Activated CD8-positive, alpha-beta T cell treated with anti-CD3 and anti-CD28 coated beads for 36 hours (primary cell): ENCODE measurements around the gene DGKI. TPM values are rescaled to one million over a fixed set of nuclear protein-coding genes. Genes with fewer than 3 reads are reported as not detected.

ENCODE experiments used
- ATAC-seq: fragments of 200-7000 bp; cut with Tn5 transposase; one replicate; pipeline ENCODE4 v1.10.0; 2021; ENCODE audit warnings: mild to moderate bottlenecking, moderate library complexity
- CTCF ChIA-PET: fragments of 350-600 bp; sonication (Branson Sonifier 250); formaldehyde crosslinking; loops from one replicate; lab custom pipeline; 2021; ENCODE audit warnings: antibody characterized with exemption; lab: Charles Lee
- POLR2A ChIA-PET: fragments of 350-600 bp; sonication (Branson Sonifier 250); formaldehyde crosslinking; loops from one replicate; lab custom pipeline; 2021; ENCODE audit warnings: antibody characterized with exemption; lab: Charles Lee
- DNase-seq: peaks from one replicate; pipeline ENCODE4 v3.0.0-alpha.2; 2020
- H3K27ac Mint-ChIP-seq: one replicate; pipeline ENCODE4 v1.8.0; 2021; ENCODE audit warnings: mild to moderate bottlenecking, mixed read lengths
- H3K27me3 Mint-ChIP-seq: one replicate; pipeline ENCODE4 v1.8.0; 2021; ENCODE audit warnings: mixed read lengths
- H3K36me3 Mint-ChIP-seq: one replicate; pipeline ENCODE4 v1.8.0; 2021; ENCODE audit warnings: low read depth, mixed read lengths
- H3K4me1 Mint-ChIP-seq: one replicate; pipeline ENCODE4 v1.8.0; 2021; ENCODE audit warnings: low read depth, mixed read lengths
- H3K4me3 Mint-ChIP-seq: one replicate; pipeline ENCODE4 v1.8.0; 2021; ENCODE audit warnings: mild to moderate bottlenecking, moderate library complexity, mixed read lengths
- H3K9me3 Mint-ChIP-seq: one replicate; pipeline ENCODE4 v1.8.0; 2021; ENCODE audit warnings: mixed read lengths
- CTCF ChIP-seq: fragments of 200-600 bp; IDR thresholded peaks from one replicate; pipeline ENCODE4 v1.8.0; 2022; ENCODE audit warnings: antibody characterized with exemption, mild to moderate bottlenecking
- intact Hi-C: fragments of 100-400 bp; cut with micrococcal nuclease; formaldehyde crosslinking; loops from one replicate; pipeline ENCODE4 v1.10.0; 2022
- total RNA-seq, 2 experiments: library from RNA; stranded (reverse); gene quantifications; one replicate each; pipeline ENCODE4 v1.2.3, GENCODE V29; 2021

DGKI gene
- total RNA-seq, 2 experiments from 2014 or later, result 0.38 to 0.65 TPM

DNA sequence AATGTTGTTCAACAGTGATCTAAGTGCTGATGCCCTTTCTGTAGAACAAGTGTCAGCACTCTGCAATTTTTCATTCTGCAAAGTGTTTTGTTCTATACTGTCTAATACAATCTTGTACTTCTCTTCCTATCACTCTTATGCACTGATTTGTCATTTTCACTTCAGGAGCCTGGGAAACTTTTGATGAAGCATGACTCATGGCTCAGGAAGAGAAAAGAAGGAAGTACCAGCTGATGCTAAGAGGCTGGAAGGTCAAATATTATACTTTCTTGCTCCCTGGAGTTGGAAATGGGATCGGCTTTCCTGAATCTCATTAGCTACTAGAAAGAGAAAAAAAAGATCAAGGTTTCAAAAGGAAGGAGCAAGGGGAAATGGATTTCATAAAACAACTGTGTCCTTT, 45.8 kb downstream of the DGKI start:
- POLR2A ChIA-PET, result no interaction called here
- TF ChIP-seq CTCF, result no peak

DNA sequence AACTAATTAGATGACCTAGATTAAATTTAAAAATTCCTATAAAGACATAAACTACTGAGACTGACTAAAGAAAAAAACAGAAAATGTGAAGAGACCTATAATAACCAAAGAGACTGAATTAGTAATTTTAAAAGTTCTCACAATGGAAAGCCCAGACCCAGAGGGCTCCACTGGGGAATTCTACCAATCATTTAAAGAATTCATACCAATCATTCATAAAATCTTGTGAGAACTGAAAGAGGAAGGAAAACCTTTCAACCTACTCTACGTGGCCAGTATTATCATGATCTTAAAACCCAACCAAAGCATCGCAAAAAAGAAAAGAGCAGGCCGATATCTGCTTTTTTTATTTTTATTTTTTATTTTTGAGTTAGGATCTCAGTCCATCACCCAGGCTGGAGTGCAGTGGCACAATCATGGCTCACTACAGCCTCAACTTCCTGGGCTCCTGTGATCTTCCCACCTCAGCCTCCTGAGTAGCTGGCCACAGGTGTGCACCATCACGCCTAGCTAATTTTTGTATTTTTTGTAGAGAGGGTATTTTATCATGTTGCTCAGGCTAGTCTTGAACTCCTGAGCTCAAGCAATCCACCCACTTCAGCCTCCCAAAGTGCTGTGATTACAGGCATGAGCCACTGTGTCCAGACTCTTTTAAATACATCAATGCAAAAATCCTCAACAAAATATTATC, 48.6 kb downstream of the DGKI start:
- Mint-ChIP-seq H3K36me3 (no peaks in the 10 kb centered on the region), H3K4me1 (no peaks in the 10 kb centered on the region), H3K4me3 (no peak overlapping the region), H3K9me3 (no peaks in the 10 kb centered on the region), H3K27ac (no peak overlapping the region), H3K27me3 (peaks cover 13% of the 10 kb centered on the region)
- intact Hi-C loops, result no loop called here
- no peak for DNase-seq
- TF ChIP-seq CTCF, result no peak
- ChIA-PET CTCF (no interaction called here), POLR2A (no interaction called here)
- no peak for ATAC-seq

More for the DNA sequence above, 45.8 kb downstream of the DGKI start:
- Mint-ChIP-seq H3K27ac (no peak overlapping the region), H3K27me3 (peaks cover 8% of the 10 kb centered on the region), H3K4me1 (no peaks in the 10 kb centered on the region), H3K9me3 (no peaks in the 10 kb centered on the region), H3K36me3 (no peaks in the 10 kb centered on the region), H3K4me3 (no peak overlapping the region)
- ATAC-seq (no peak), DNase-seq (no peak)
- intact Hi-C loops, result no loop called here
- CTCF ChIA-PET, result no interaction called here

DNA sequence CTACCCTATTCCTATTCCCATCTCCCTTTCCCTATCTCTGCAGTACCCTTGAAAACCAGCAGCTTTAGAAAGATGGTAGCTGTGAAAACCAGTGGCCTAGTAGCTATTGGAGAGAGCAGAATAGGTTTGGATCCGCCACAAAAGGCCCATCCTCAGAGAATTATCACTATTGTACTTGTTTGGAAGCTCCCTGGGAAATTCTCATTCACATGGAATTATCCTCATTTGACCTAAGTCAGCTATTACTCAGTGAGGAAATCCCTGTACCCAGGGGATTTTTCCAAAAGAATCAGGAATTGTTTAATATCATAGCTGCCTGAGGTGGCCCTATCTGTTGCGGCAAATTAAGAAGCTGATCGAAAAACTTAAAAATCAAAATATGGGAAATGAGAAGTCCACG, 51.6 kb downstream of the DGKI start:
- DNase-seq (no peak), ATAC-seq (no peak)
- ChIA-PET POLR2A (no interaction called here), CTCF (no interaction called here)
- H3K27me3 Mint-ChIP-seq, result peaks cover 16% of the 10 kb centered on the region
- no peak overlapping the region for H3K4me3 Mint-ChIP-seq
- no peak overlapping the region for H3K27ac Mint-ChIP-seq
- intact Hi-C loops, result no loop called here
- H3K36me3 Mint-ChIP-seq, result no peaks in the 10 kb centered on the region
- no peaks in the 10 kb centered on the region for H3K4me1 Mint-ChIP-seq
- no peaks in the 10 kb centered on the region for H3K9me3 Mint-ChIP-seq
- TF ChIP-seq CTCF, result no peak

DNA sequence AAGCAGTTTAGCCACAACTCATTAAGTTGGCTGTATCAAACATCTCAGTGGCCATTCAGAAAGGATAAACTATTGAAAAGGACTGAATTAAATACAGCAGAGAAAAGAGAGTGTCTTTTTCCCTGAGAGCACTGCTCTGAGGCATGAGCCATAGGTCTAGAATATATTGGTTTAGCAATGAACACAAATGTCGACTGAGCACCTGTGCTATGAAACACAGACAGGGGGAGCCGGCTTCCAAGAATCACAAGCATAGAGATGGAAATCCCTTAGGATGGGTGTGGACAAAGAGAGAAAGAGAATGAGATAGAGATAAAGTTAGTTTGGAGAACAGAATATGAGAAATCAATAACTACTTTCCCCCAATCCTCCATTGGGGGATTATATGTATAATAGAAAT, 54.8 kb downstream of the DGKI start:
- Mint-ChIP-seq H3K9me3 (no peaks in the 10 kb centered on the region), H3K36me3 (no peaks in the 10 kb centered on the region), H3K27me3 (peaks cover 24% of the 10 kb centered on the region), H3K4me3 (no peak overlapping the region), H3K27ac (no peak overlapping the region), H3K4me1 (no peaks in the 10 kb centered on the region)
- ChIA-PET CTCF (interaction anchor here (0.8 kb wide), 1 partner anchor 10 kb away, joined by 3 read pairs; no protein-coding TSS in a partner anchor), POLR2A (interaction anchor here (0.7 kb wide), 1 partner anchor 10 kb away, joined by 3 read pairs; no protein-coding TSS in a partner anchor)
- intact Hi-C loops, result no loop called here
- ATAC-seq (no peak), DNase-seq (no peak)
- TF ChIP-seq CTCF, result no peak

GRCh38 chr7:137790828-137791227, 55.9 kb downstream of the DGKI start:
- no peak for TF ChIP-seq CTCF
- ATAC-seq (no peak), DNase-seq (no peak)
- Mint-ChIP-seq H3K36me3 (no peaks in the 10 kb centered on the region), H3K27ac (no peak overlapping the region), H3K4me3 (no peak overlapping the region), H3K27me3 (peaks cover 25% of the 10 kb centered on the region), H3K9me3 (no peaks in the 10 kb centered on the region), H3K4me1 (no peaks in the 10 kb centered on the region)
- ChIA-PET CTCF (interaction anchor here (0.8 kb wide), 1 partner anchor 11 kb away, joined by 3 read pairs; no protein-coding TSS in a partner anchor), POLR2A (no interaction called here)
- intact Hi-C loops, result no loop called here
